Keratinocyte (primary cell): ENCODE data around the gene DCHS2. TPM values are rescaled to one million over a fixed set of nuclear protein-coding genes. Genes with fewer than 3 reads are reported as not detected.

Experiments
- DNase-seq: peaks from one replicate; pipeline ENCODE4 v3.0.0-alpha.2; 2011; ENCODE audit warnings: low read depth, missing footprints, low spot score
- FAIRE-seq: peaks from 2 replicates; lab custom pipeline; 2011; peaks lifted over from hg19 to GRCh38; lab: Jason Lieb, UNC
- H2AFZ ChIP-seq: 2 replicates; pipeline ENCODE4 v1.6.0; 2012; ENCODE audit warnings: low read length, control low read depth, inconsistent platforms; ENCODE audit not compliant: control insufficient read depth
- H3K27ac ChIP-seq: 2 replicates; pipeline ENCODE4 v1.5.1; 2011; ENCODE audit warnings: low read length; ENCODE audit not compliant: control insufficient read depth, insufficient read depth
- H3K27me3 ChIP-seq: 3 replicates; pipeline ENCODE4 v1.6.0; 2011; ENCODE audit warnings: low read length; ENCODE audit not compliant: control insufficient read depth, insufficient read depth; ENCODE audit errors: extremely low read depth
- H3K36me3 ChIP-seq, 2 experiments: 2 replicates in 1 of 2; 3 replicates in 1 of 2; pipeline ENCODE4 v1.5.1; 2011; ENCODE audit warnings: low read length in 2 of 2, mild to moderate bottlenecking in 1 of 2; ENCODE audit not compliant: control insufficient read depth in 2 of 2, insufficient read depth in 2 of 2; ENCODE audit errors: extremely low read depth in 1 of 2
- H3K4me1 ChIP-seq: 3 replicates; pipeline ENCODE4 v1.5.1; 2011; ENCODE audit warnings: low read length; ENCODE audit not compliant: control insufficient read depth, insufficient read depth; ENCODE audit errors: extremely low read depth
- H3K4me2 ChIP-seq: 3 replicates; pipeline ENCODE4 v1.6.0; 2011; ENCODE audit warnings: low read depth, low read length; ENCODE audit not compliant: control insufficient read depth, insufficient read depth; ENCODE audit errors: extremely low read depth
- H3K4me3 ChIP-seq, 3 experiments: fragments of 200-600 bp in 1 of 3; sonication (generic) in 1 of 3; 2 replicates in 2 of 3; 3 replicates in 1 of 3; pipeline ENCODE4 v1.5.1; 2011 to 2016; ENCODE audit warnings: low read length in 3 of 3, mild to moderate bottlenecking in 3 of 3, control low read depth in 2 of 3, inconsistent platforms in 1 of 3, low read depth in 1 of 3, mixed read lengths in 1 of 3, mixed run types in 1 of 3, moderate library complexity in 1 of 3; ENCODE audit not compliant: control insufficient read depth in 2 of 3, insufficient read depth in 2 of 3; ENCODE audit errors: extremely low read depth in 1 of 3
- H3K79me2 ChIP-seq: 2 replicates; pipeline ENCODE4 v1.6.0; 2012; ENCODE audit warnings: low read length; ENCODE audit not compliant: control insufficient read depth, insufficient read depth
- H3K9ac ChIP-seq: 3 replicates; pipeline ENCODE4 v1.6.0; 2011; ENCODE audit warnings: low read length; ENCODE audit not compliant: control insufficient read depth, insufficient read depth; ENCODE audit errors: extremely low read depth
- H3K9me1 ChIP-seq: 3 replicates; pipeline ENCODE4 v1.6.0; 2011; ENCODE audit warnings: low read length; ENCODE audit not compliant: control insufficient read depth, insufficient read depth; ENCODE audit errors: extremely low read depth
- H3K9me3 ChIP-seq: 2 replicates; pipeline ENCODE4 v1.5.1; 2012; ENCODE audit warnings: low read depth, low read length; ENCODE audit not compliant: control insufficient read depth
- H4K20me1 ChIP-seq: 3 replicates; pipeline ENCODE4 v1.6.0; 2011; ENCODE audit warnings: low read length; ENCODE audit not compliant: control insufficient read depth, insufficient read depth; ENCODE audit errors: extremely low read depth
- EZH2 ChIP-seq: IDR thresholded peaks from one replicate; pipeline ENCODE4 v1.6.1; 2012; ENCODE audit warnings: inconsistent platforms, mild to moderate bottlenecking, low read length, moderate library complexity
- dilution Hi-C: fragments of 300-500 bp; cut with MboI; formaldehyde crosslinking; loops from one replicate; pipeline ENCODE4 v1.7.0; 2020; ENCODE audit warnings: low sequenced_read_pairs; ENCODE audit not compliant: extremely low pct_ligation_motif_present
- polyA plus RNA-seq, 5 experiments: library from polyadenylated mRNA; depleted of rRNA in 3 of 5; stranded (reverse) in 3 of 5; stranded (forward) in 1 of 5; unstranded in 1 of 5; fragments of >200 nt; gene quantifications; 1 replicate in 1 of 5; 2 replicates in 3 of 5; 3 replicates in 1 of 5; pipeline versions ENCODE4 v1.2.1 to v1.2.3, GENCODE V29; 2011 to 2012; ENCODE audit warnings: missing spikeins in 2 of 5, low read depth in 1 of 5, low replicate concordance in 1 of 5
- TF ChIP-seq, protein P1 (sequence below), 3 experiments: IDR thresholded peaks in 1 of 3; conservative IDR thresholded peaks in 1 of 3; optimal IDR thresholded peaks in 1 of 3; 2 replicates in 2 of 3; 3 replicates in 1 of 3; pipeline versions ENCODE3 to v1.5.1; 2011; ENCODE audit warnings: low read length in 3 of 3, mild to moderate bottlenecking in 3 of 3, moderate library complexity in 2 of 3, control low read depth in 1 of 3, inconsistent platforms in 1 of 3; ENCODE audit not compliant: insufficient read depth in 2 of 3; ENCODE audit errors: extremely low read depth in 1 of 3

Gene DCHS2
- polyA plus RNA-seq, 1 donor (not counting 4 experiments of a cell fraction or from before 2014, with no cell fraction given), result 0.01 TPM

DNA sequence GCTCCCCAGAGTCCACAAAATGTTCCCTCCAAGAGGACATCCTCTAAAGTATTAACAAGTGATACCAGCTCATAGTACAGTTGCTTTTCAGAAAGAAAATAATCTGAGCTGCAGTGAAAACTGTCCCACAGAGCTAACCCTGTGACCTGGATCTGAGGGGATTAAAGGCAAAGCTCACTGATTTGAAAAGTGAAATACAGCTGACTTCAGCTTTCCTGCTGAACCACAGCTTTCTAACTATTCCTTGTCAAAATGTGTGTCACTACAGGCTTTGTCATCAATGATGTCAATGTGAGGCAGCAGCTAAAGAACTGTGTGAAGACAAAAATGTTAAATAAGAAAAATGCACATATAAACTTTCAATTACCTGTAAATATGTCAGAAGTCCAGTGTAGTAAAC is 36.9 kb downstream of the DCHS2 start:
- Histone ChIP-seq H3K9ac (no peak overlapping the region), H3K27ac (no peak overlapping the region), H3K79me2 (no peaks in the 10 kb centered on the region), H3K9me3 (no peaks in the 10 kb centered on the region), H3K4me3 (no peak overlapping the region), H3K9me1 (no peaks in the 10 kb centered on the region), H3K4me1 (no peaks in the 10 kb centered on the region), H3K4me2 (no peak overlapping the region), H3K36me3 (no peaks in the 10 kb centered on the region), H2AFZ (no peak overlapping the region), H4K20me1 (no peaks in the 10 kb centered on the region), H3K27me3 (no peaks in the 10 kb centered on the region)
- FAIRE-seq, result no peak
- dilution Hi-C loops, result no loop called here
- TF ChIP-seq, protein P1, sequence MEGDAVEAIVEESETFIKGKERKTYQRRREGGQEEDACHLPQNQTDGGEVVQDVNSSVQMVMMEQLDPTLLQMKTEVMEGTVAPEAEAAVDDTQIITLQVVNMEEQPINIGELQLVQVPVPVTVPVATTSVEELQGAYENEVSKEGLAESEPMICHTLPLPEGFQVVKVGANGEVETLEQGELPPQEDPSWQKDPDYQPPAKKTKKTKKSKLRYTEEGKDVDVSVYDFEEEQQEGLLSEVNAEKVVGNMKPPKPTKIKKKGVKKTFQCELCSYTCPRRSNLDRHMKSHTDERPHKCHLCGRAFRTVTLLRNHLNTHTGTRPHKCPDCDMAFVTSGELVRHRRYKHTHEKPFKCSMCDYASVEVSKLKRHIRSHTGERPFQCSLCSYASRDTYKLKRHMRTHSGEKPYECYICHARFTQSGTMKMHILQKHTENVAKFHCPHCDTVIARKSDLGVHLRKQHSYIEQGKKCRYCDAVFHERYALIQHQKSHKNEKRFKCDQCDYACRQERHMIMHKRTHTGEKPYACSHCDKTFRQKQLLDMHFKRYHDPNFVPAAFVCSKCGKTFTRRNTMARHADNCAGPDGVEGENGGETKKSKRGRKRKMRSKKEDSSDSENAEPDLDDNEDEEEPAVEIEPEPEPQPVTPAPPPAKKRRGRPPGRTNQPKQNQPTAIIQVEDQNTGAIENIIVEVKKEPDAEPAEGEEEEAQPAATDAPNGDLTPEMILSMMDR (optimal IDR thresholded peaks at IDR 0.05 in 1 of 3, IDR thresholded peaks at IDR 0.05 in 1 of 3, conservative IDR thresholded peaks at IDR 0.05 in 1 of 3; ENCODE audit: extremely low read depth in 1 of 3, insufficient read depth in 2 of 3, low read length in 3 of 3), result no peak
- no peak for TF ChIP-seq EZH2
- DNase-seq, result no peak

DNA sequence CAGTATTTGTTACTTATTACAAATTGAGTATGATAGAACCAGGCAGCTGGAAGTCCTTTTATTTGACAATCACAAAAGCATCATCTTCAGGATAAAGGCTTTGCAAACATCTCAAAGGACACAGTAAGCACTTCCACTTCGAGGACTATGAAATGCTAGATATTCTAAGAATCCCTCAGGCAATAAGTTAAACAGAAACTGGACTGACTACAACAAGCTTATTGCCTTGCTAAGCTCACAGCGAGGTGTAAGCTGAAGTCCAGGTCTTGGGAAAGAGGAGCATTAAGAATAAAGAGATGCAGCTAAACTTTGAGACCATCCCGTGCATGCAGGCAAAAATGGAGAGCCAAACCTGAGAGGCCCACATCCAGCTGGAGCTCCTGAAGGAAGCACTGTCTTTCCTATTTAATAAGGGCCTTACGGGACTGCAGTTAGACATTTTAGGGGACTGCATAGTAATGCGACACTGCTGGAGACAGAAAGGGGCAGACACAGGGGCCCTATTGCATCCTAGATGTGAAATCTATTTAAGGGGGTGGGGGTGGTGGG is 38.7 kb downstream of the DCHS2 start:
- TF ChIP-seq EZH2, result no peak
- Histone ChIP-seq H3K4me3 (no peak overlapping the region), H3K27me3 (no peaks in the 10 kb centered on the region), H3K9me1 (no peaks in the 10 kb centered on the region), H4K20me1 (no peaks in the 10 kb centered on the region), H3K27ac (no peak overlapping the region), H3K4me2 (no peak overlapping the region), H3K79me2 (no peaks in the 10 kb centered on the region), H3K4me1 (no peaks in the 10 kb centered on the region), H3K9ac (no peak overlapping the region), H3K9me3 (no peaks in the 10 kb centered on the region), H2AFZ (no peak overlapping the region), H3K36me3 (no peaks in the 10 kb centered on the region)
- dilution Hi-C loops, result no loop called here
- FAIRE-seq (no peak), DNase-seq (no peak)

DNA sequence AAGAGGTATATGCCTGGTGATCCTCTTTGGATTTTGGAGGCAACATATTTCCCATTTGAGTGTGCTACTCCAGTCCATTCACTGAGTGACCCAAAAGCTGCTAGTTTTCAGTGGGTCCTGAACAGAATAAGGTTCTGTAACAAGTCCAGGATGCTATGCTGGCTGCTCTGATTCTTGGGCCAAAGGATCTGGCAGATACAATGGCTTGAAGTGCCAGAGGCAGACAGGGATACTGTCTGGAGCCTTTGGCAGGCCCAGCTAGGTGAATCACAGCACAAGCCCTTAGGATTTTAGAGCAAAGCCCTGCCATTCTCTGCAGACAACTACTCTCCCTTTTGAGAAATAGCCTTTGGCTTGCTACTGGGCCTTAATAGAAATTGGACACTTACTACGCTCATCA is 40.6 kb downstream of the DCHS2 start:
- Histone ChIP-seq H3K79me2 (no peaks in the 10 kb centered on the region), H2AFZ (no peak overlapping the region), H3K9me3 (no peaks in the 10 kb centered on the region), H3K4me1 (no peaks in the 10 kb centered on the region), H3K4me2 (no peak overlapping the region), H3K27ac (no peak overlapping the region), H3K36me3 (no peaks in the 10 kb centered on the region), H3K27me3 (no peaks in the 10 kb centered on the region), H3K9me1 (no peaks in the 10 kb centered on the region), H3K4me3 (no peak overlapping the region), H4K20me1 (no peaks in the 10 kb centered on the region), H3K9ac (no peak overlapping the region)
- dilution Hi-C loops, result no loop called here
- no peak for DNase-seq
- no peak for FAIRE-seq
- TF ChIP-seq, protein P1 (optimal IDR thresholded peaks at IDR 0.05 in 1 of 3, IDR thresholded peaks at IDR 0.05 in 1 of 3, conservative IDR thresholded peaks at IDR 0.05 in 1 of 3; ENCODE audit: extremely low read depth in 1 of 3, insufficient read depth in 2 of 3, low read length in 3 of 3), result no peak
- TF ChIP-seq EZH2, result no peak
